Gastroesophageal sphincter (tissue), 4 donors: ENCODE results near the gene CMSS1. TPM values are rescaled to one million over a fixed set of nuclear protein-coding genes. Genes with fewer than 3 reads are reported as not detected.

Experiments used
- ATAC-seq: fragments of 150-250 bp; one replicate; pipeline ENCODE4 v1.9.1; 2016; ENCODE audit warnings: mild to moderate bottlenecking, moderate library complexity
- H3K27ac ChIP-seq, 4 donors: fragments of 200-600 bp; sonication (generic) in 3 of 4; 1 replicate in 3 of 4; 2 replicates in 1 of 4; pipeline ENCODE4 v1.5.1; 2016 to 2019
- H3K27me3 ChIP-seq: fragments of 200-600 bp; sonication (generic); one replicate; pipeline ENCODE4 v1.5.1; 2019
- H3K36me3 ChIP-seq, 2 donors: fragments of 200-600 bp; sonication (generic); one replicate each; pipeline ENCODE4 v1.5.1; 2019; ENCODE audit warnings: control low read depth in 1 of 2
- H3K4me1 ChIP-seq, 3 donors: fragments of 200-600 bp; sonication (generic); 1 replicate in 2 of 3; 2 replicates in 1 of 3; pipeline ENCODE4 v1.5.1; 2016 to 2019; ENCODE audit warnings: control low read depth in 2 of 3
- H3K4me3 ChIP-seq, 2 donors: fragments of 200-600 bp; sonication (generic); one replicate each; pipeline ENCODE4 v1.5.1; 2019; ENCODE audit warnings: mild to moderate bottlenecking in 1 of 2, moderate library complexity in 1 of 2
- H3K9me3 ChIP-seq, 3 donors: fragments of 200-600 bp; sonication (generic); one replicate each; pipeline ENCODE4 v1.5.1; 2017 to 2019; ENCODE audit warnings: control low read depth in 2 of 3
- CTCF ChIP-seq, 4 experiments: fragments of 200-600 bp in 2 of 4; fragments of 450-650 bp in 2 of 4; sonication (generic) in 1 of 4; IDR thresholded peaks; one replicate each; pipeline ENCODE4 v1.5.1; 2017 to 2019; ENCODE audit warnings: antibody characterized with exemption in 4 of 4, mild to moderate bottlenecking in 2 of 4, moderate library complexity in 2 of 4
- EP300 ChIP-seq: sonication (generic); formaldehyde crosslinking; IDR thresholded peaks from one replicate; pipeline ENCODE4 v1.6.1; 2017; ENCODE audit warnings: antibody characterized with exemption, mild to moderate bottlenecking
- POLR2A ChIP-seq, 2 donors: fragments of 450-650 bp; IDR thresholded peaks; one replicate each; pipeline ENCODE4 v1.6.1; 2017; ENCODE audit warnings: antibody characterized with exemption in 2 of 2, mild to moderate bottlenecking in 2 of 2, moderate library complexity in 1 of 2
- POLR2AphosphoS5 ChIP-seq: sonication (generic); formaldehyde crosslinking; IDR thresholded peaks from one replicate; pipeline ENCODE4 v1.6.1; 2017; ENCODE audit warnings: antibody characterized with exemption
- WGBS, 2 donors: methylation state at CpG; one replicate each; pipeline ENCODE4 v1.1.5; 2018; ENCODE audit warnings: low coverage in 1 of 2; 5-methylcytosine and 5-hydroxymethylcytosine counted together
- total RNA-seq, 4 donors: library from RNA; depleted of rRNA; stranded (reverse); fragments of >200 nt; gene quantifications; one replicate each; pipeline ENCODE4 v1.1.0, GENCODE V29; 2016

CMSS1 gene
- total RNA-seq, 4 donors from 2014 or later: 15.2 to 20.8 (median 16.6) TPM

GRCh38 chr3:99895703-99896441 lies 78.2 kb downstream of the CMSS1 start:
- ATAC-seq: peak; percentile 51
- no peaks in the 10 kb centered on the region for H3K9me3 ChIP-seq
- 32 to 69% methylated on average over 2 of the region's 2 CpGs for WGBS, 2 donors
- no peaks in the 10 kb centered on the region for H3K36me3 ChIP-seq
- H3K4me1 ChIP-seq: peaks cover 3 to 14% (median 5%) of the 10 kb centered on the region in 3 donors
- H3K27me3 ChIP-seq: no peaks in the 10 kb centered on the region
- H3K4me3 ChIP-seq: no peak overlapping the region
- no peak for TF ChIP-seq CTCF (IDR thresholded peaks at IDR 0.05)
- no peak for TF ChIP-seq POLR2A (IDR thresholded peaks at IDR 0.05)
- TF ChIP-seq POLR2AphosphoS5: no peak
- TF ChIP-seq EP300: no peak
- no peak overlapping the region for H3K27ac ChIP-seq

GRCh38 chr3:99896482-99896881 lies 78.8 kb downstream of the CMSS1 start:
- Histone ChIP-seq H3K36me3 (no peaks in the 10 kb centered on the region), H3K4me3 (no peak overlapping the region), H3K4me1 (peaks cover 5 to 20% (median 7%) of the 10 kb centered on the region in 3 donors), H3K9me3 (no peaks in the 10 kb centered on the region), H3K27me3 (no peaks in the 10 kb centered on the region), H3K27ac (no peak overlapping the region)
- WGBS, 2 donors: 76 to 79% methylated on average over 2 to 3 of the region's 3 CpGs
- no peak for ATAC-seq
- TF ChIP-seq POLR2A (IDR thresholded peaks at IDR 0.05) (no peak), CTCF (IDR thresholded peaks at IDR 0.05) (no peak), POLR2AphosphoS5 (no peak), EP300 (no peak)

- Histone ChIP-seq H3K9me3 (no peaks in the 10 kb centered on the region), H3K4me3 (no peak overlapping the region), H3K36me3 (no peaks in the 10 kb centered on the region), H3K4me1 (peaks cover 9 to 30% (median 11%) of the 10 kb centered on the region in 3 donors), H3K27me3 (no peaks in the 10 kb centered on the region), H3K27ac (no peak overlapping the region)
- ATAC-seq: no peak
- WGBS, 2 donors: 90 to 97% methylated on average over 3 of the region's 3 CpGs
- TF ChIP-seq POLR2AphosphoS5 (no peak), POLR2A (IDR thresholded peaks at IDR 0.05) (no peak), EP300 (no peak), CTCF (IDR thresholded peaks at IDR 0.05) (no peak)
Observed at GRCh38 chr3:99899603-99900002, 81.9 kb downstream of the CMSS1 start.

- Histone ChIP-seq H3K4me1 (peaks cover 9 to 30% (median 11%) of the 10 kb centered on the region in 3 donors), H3K27ac (peak overlapping the region in 2 of 4 donors; percentile 55 to 65), H3K4me3 (no peak overlapping the region), H3K36me3 (no peaks in the 10 kb centered on the region), H3K27me3 (no peaks in the 10 kb centered on the region), H3K9me3 (no peaks in the 10 kb centered on the region)
- TF ChIP-seq EP300: no peak
- TF ChIP-seq POLR2AphosphoS5: no peak
- TF ChIP-seq CTCF (IDR thresholded peaks at IDR 0.05): no peak
- TF ChIP-seq POLR2A (IDR thresholded peaks at IDR 0.05): no peak
- ATAC-seq: no peak
- 83 to 95% methylated on average over 1 of the region's 1 CpG for WGBS, 2 donors
Observed at GRCh38 chr3:99900248-99900647, 82.6 kb downstream of the CMSS1 start.
